ENCODE results near the gene OSM. TPM values are rescaled to one million over a fixed set of nuclear protein-coding genes. Genes with fewer than 3 reads are reported as not detected.

Gene OSM
- total RNA-seq, 6 donors from 2014 or later = 0.98 to 11.7 (median 5.1) TPM

DNA sequence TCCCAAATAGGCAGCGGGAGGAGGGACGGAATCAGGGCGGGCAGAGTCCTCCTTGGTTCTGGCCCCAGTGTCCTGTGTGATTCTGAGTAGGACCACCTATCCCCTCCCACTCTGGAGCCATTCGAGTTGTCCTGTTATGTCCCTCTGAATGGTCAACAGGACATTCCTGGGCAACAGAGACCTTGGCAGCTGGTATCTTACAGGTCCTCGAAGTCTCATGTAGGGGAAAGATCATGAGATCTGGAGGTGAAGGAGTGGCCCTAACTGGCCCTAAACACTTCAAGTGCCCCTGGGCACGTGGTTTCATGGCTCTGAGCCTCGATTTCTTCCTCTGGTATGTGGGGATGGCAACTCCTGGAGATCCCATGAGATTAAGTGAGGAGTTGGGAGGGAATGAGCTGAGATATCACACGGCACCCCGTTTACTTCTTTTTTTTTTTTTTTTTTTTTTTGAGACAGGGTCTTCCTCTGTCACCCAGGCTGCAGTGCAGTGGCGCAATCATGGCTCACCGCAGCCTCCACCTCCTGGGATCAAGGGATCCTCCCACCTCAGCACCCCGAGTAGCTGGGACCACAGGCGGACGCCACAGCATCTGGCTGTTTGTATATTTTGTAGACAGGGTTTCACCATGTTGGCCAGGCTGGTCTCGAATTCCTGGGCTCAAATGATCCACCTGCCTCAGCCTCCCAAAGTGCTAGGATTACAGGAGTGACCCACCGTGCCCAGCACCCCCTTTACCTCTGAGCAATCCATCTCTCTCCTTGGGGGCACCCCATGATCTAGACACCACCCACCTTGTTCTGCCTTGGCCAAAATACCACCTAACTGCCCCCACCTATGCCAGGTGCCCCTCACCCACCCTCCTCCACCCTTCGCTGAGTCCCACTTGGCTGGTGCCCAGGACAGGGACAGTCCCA, 26.9 kb downstream of the OSM start:
- H3K4me1 ChIP-seq = peaks cover 10 to 17% (median 12%) of the 10 kb centered on the region in 4 donors
- TF ChIP-seq POLR2AphosphoS5 (IDR thresholded peaks at IDR 0.05) (no peak), EP300 (IDR thresholded peaks at IDR 0.05) (no peak), POLR2A (IDR thresholded peaks at IDR 0.05) (no peak)
- TF ChIP-seq, protein P1, sequence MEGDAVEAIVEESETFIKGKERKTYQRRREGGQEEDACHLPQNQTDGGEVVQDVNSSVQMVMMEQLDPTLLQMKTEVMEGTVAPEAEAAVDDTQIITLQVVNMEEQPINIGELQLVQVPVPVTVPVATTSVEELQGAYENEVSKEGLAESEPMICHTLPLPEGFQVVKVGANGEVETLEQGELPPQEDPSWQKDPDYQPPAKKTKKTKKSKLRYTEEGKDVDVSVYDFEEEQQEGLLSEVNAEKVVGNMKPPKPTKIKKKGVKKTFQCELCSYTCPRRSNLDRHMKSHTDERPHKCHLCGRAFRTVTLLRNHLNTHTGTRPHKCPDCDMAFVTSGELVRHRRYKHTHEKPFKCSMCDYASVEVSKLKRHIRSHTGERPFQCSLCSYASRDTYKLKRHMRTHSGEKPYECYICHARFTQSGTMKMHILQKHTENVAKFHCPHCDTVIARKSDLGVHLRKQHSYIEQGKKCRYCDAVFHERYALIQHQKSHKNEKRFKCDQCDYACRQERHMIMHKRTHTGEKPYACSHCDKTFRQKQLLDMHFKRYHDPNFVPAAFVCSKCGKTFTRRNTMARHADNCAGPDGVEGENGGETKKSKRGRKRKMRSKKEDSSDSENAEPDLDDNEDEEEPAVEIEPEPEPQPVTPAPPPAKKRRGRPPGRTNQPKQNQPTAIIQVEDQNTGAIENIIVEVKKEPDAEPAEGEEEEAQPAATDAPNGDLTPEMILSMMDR (IDR thresholded peaks at IDR 0.05) = no peak
- no peak overlapping the region for H3K27ac ChIP-seq
- no peak for ATAC-seq (ENCODE audit: low FRiP score in 2 of 2)
- DNase-seq = no peak
- H3K4me3 ChIP-seq = no peak overlapping the region
- H3K9me3 ChIP-seq = no peaks in the 10 kb centered on the region
- no peaks in the 10 kb centered on the region for H3K36me3 ChIP-seq
- no peaks in the 10 kb centered on the region for H3K27me3 ChIP-seq
- WGBS, 2 donors = 76 to 81% methylated on average over 15 to 17 of the region's 17 CpGs

DNA sequence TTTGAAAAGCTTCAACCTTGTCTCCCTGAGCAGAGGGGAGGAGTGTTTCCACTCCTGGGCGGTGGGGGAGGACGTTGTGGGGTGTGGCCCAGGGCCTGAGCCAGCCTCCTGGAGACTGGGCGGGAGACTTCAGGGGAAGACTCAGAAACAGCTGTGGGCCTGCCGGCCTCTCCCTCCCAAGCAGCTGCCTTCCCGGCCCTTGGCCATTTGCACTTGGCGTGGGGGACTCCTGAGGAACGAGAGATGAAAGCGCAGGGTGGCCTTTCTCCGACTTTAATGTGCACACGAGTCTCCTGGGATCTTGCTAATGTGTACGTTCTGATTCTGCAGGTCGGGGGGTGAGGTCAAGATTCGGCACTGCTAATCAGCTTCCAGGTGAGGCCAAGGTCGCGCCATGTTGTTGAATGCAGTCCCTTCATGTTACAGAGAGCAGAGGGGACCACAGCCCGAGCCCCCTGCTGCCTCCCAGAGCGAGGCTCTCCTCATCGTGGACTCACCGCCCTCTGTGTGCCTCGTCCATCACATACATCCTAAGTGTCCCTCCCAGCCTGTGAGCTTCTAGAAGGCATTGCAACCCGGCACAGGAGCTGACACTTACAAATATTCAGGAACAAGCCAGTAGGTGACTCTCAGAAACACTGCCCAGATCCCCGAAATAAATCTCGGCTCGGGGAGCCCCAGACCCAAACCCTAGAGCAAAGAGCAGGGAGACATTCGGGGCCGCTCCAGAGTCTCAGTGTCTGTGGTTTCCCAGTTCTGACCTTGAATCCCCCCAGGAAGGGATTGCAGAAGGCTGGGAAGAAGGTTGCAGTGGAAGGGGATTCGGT, 27.8 kb downstream of the OSM start:
- ATAC-seq (ENCODE audit: low FRiP score in 2 of 2) = peak in 1 of 2 donors; percentile 85
- no peaks in the 10 kb centered on the region for H3K27me3 ChIP-seq
- no peaks in the 10 kb centered on the region for H3K9me3 ChIP-seq
- peaks cover 10 to 17% (median 12%) of the 10 kb centered on the region in 4 donors for H3K4me1 ChIP-seq
- WGBS, 2 donors = 75 to 78% methylated on average over 10 to 27 of the region's 27 CpGs
- peak overlapping the region in 1 of 4 donors; percentile 16 for H3K27ac ChIP-seq
- DNase-seq = peak in 1 of 2 donors; percentile 76
- H3K4me3 ChIP-seq = no peak overlapping the region
- TF ChIP-seq POLR2A (IDR thresholded peaks at IDR 0.05) (no peak), POLR2AphosphoS5 (IDR thresholded peaks at IDR 0.05) (no peak), EP300 (IDR thresholded peaks at IDR 0.05) (no peak)
- TF ChIP-seq, protein P1 (IDR thresholded peaks at IDR 0.05) = no peak
- no peaks in the 10 kb centered on the region for H3K36me3 ChIP-seq

DNA sequence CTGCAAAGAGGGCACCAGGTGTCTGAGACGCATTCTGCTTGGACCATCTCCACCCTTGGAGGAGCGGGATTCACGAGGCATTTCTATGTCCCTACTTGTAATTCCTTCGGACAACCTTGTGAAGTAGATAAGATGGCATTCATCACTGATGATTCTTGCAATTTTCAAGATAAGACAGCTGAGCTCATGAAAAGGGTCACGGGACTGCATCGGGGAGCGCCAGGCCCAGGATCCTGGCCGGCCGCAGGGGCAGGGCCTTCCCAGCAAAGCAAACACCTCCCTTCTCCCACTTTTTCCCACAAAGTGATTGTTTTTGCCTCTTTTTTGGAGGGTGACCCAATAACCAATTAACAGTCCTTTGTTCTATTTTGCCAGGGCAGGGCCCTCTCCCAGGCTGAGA, 28.5 kb downstream of the OSM start:
- DNase-seq (peak in 1 of 2 donors; percentile 68), ATAC-seq (ENCODE audit: low FRiP score in 2 of 2) (no peak)
- H3K9me3 ChIP-seq = no peaks in the 10 kb centered on the region
- H3K27me3 ChIP-seq = no peaks in the 10 kb centered on the region
- H3K4me3 ChIP-seq = no peak overlapping the region
- peaks cover 10 to 17% (median 12%) of the 10 kb centered on the region in 4 donors for H3K4me1 ChIP-seq
- TF ChIP-seq EP300 (IDR thresholded peaks at IDR 0.05) = no peak
- TF ChIP-seq POLR2A (IDR thresholded peaks at IDR 0.05) = no peak
- TF ChIP-seq, protein P1 (IDR thresholded peaks at IDR 0.05) = no peak
- no peak for TF ChIP-seq POLR2AphosphoS5 (IDR thresholded peaks at IDR 0.05)
- 87 to 92% methylated on average over 9 of the region's 9 CpGs for WGBS, 2 donors
- H3K27ac ChIP-seq = peak overlapping the region in 1 of 4 donors; percentile 16
- H3K36me3 ChIP-seq = no peaks in the 10 kb centered on the region

DNA sequence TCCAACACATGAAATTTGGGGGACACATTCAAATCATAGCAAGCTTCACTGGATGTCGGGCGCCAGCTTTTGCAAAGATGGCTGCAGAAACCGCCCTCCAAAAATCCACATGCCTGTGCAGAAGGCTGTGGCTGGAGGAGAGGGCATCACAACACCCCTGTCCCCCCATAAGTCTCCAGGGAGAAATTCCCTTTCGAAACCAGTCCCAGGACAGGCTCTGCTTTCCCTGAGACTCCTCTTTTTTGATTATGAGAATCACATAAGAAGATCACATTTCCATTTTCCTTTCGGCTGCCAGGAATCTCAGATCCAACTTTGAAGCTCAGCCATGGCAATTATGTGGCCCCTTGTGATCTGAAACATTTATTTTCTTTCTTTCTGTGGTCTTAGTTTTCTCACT, 29.8 kb downstream of the OSM start:
- Histone ChIP-seq H3K4me3 (no peak overlapping the region), H3K4me1 (peaks cover 10 to 17% (median 12%) of the 10 kb centered on the region in 4 donors), H3K27me3 (no peaks in the 10 kb centered on the region), H3K9me3 (no peaks in the 10 kb centered on the region), H3K36me3 (no peaks in the 10 kb centered on the region), H3K27ac (no peak overlapping the region)
- TF ChIP-seq, protein P1 (IDR thresholded peaks at IDR 0.05) = no peak
- no peak for TF ChIP-seq EP300 (IDR thresholded peaks at IDR 0.05)
- TF ChIP-seq POLR2A (IDR thresholded peaks at IDR 0.05) = no peak
- no peak for TF ChIP-seq POLR2AphosphoS5 (IDR thresholded peaks at IDR 0.05)
- ATAC-seq (ENCODE audit: low FRiP score in 2 of 2) (no peak), DNase-seq (no peak)
- WGBS, 2 donors = 90 to 99% methylated on average over 5 of the region's 5 CpGs
